WTC11 (cell line): ENCODE data around the gene PGPEP1.

ENCODE experiments used
- TF ChIP-seq, protein P1 (sequence below): sonication (generic); formaldehyde crosslinking; IDR thresholded peaks from 2 replicates; pipeline ENCODE4 v1.8.1; 2023; ENCODE audit warnings: mild to moderate bottlenecking, missing genetic modification reagents
- TF ChIP-seq, protein P2 (sequence below): fragments of 200-600 bp; IDR thresholded peaks from 2 replicates; pipeline ENCODE4 v1.8.0; 2022; ENCODE audit warnings: antibody characterized with exemption

DNA sequence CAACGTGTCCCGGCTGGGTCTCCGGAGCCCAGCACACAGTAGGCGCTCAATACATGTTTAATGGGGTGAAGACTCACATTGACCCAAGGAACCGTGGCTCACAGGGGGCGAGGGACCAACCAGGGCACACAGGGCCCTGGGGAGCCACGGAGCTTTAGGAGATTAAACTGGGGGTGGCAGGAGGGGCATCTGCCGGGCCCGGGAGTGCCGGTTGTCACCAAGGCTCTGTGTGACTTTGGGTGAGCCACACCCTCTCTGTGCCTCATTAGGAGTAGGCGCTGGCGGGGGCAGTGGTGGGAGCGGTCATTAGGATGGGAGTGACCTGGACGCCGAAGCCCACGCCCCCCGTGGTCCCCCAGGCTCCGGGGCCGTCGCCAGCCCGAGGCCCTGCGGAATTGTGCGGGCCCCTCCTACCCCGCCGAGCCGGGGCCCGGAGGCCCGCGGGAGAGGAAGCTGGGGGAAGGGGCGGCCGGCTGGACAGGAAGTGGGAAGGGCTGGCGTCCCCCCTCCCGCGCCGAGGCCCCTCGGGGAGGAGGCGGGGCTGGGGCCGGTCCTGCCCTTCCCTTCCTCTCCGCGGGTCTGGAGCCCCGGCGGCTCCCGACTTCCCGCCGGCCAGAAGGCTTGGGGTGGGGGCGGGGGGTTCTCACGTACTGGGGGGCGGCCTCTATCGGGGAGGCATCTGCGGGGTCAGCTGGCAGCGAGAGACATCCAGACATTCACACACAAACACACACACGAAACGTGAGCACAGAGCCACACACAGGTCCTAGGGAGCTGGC, 77.0 kb downstream of the PGPEP1 start:
- TF ChIP-seq, protein P1, sequence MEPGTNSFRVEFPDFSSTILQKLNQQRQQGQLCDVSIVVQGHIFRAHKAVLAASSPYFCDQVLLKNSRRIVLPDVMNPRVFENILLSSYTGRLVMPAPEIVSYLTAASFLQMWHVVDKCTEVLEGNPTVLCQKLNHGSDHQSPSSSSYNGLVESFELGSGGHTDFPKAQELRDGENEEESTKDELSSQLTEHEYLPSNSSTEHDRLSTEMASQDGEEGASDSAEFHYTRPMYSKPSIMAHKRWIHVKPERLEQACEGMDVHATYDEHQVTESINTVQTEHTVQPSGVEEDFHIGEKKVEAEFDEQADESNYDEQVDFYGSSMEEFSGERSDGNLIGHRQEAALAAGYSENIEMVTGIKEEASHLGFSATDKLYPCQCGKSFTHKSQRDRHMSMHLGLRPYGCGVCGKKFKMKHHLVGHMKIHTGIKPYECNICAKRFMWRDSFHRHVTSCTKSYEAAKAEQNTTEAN = no peak
- TF ChIP-seq, protein P2, sequence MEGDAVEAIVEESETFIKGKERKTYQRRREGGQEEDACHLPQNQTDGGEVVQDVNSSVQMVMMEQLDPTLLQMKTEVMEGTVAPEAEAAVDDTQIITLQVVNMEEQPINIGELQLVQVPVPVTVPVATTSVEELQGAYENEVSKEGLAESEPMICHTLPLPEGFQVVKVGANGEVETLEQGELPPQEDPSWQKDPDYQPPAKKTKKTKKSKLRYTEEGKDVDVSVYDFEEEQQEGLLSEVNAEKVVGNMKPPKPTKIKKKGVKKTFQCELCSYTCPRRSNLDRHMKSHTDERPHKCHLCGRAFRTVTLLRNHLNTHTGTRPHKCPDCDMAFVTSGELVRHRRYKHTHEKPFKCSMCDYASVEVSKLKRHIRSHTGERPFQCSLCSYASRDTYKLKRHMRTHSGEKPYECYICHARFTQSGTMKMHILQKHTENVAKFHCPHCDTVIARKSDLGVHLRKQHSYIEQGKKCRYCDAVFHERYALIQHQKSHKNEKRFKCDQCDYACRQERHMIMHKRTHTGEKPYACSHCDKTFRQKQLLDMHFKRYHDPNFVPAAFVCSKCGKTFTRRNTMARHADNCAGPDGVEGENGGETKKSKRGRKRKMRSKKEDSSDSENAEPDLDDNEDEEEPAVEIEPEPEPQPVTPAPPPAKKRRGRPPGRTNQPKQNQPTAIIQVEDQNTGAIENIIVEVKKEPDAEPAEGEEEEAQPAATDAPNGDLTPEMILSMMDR = no peak
